GM12878 (cell line): ENCODE measurements around the gene RMI2.

Experiments used
- CHD2 ChIP-seq: IDR thresholded peaks from 2 replicates; pipeline ENCODE4 v1.6.1; 2011; ENCODE audit warnings: low read depth, low read length, improper control_type of control experiment, borderline replicate concordance
- CTCF ChIP-seq, 3 experiments: IDR thresholded peaks in 2 of 3; conservative IDR thresholded peaks in 1 of 3; 2 replicates each; pipeline ENCODE4 v1.5.1; 2011; ENCODE audit warnings: low read depth in 3 of 3, low read length in 3 of 3, mild to moderate bottlenecking in 3 of 3, control low read depth in 2 of 3, moderate library complexity in 2 of 3, inconsistent platforms in 1 of 3, mixed read lengths in 1 of 3; ENCODE audit not compliant: control insufficient read depth in 2 of 3, insufficient read depth in 1 of 3; ENCODE audit errors: extremely low read depth in 1 of 3
- EP300 ChIP-seq, 2 experiments: fragments of 150-350 bp in 1 of 2; IDR thresholded peaks; 2 replicates each; pipeline ENCODE4 v1.6.1; 2011 to 2012; ENCODE audit warnings: low read depth in 2 of 2, low read length in 2 of 2, borderline replicate concordance in 1 of 2, improper control_type of control experiment in 1 of 2, inconsistent platforms in 1 of 2; ENCODE audit not compliant: control insufficient read depth in 1 of 2
- GATAD2B ChIP-seq: fragments of 450-650 bp; conservative IDR thresholded peaks from 2 replicates; pipeline ENCODE4 v1.6.1; 2017; ENCODE audit warnings: low read depth, mild to moderate bottlenecking, moderate library complexity
- MAX ChIP-seq: IDR thresholded peaks from 2 replicates; pipeline ENCODE4 v1.6.1; 2012; ENCODE audit warnings: low read depth, low read length, improper control_type of control experiment
- MXI1 ChIP-seq: fragments of 150-350 bp; IDR thresholded peaks from 2 replicates; pipeline ENCODE4 v1.6.1; 2011; ENCODE audit warnings: low read depth, mild to moderate bottlenecking, inconsistent platforms, low read length, improper control_type of control experiment
- NFIC ChIP-seq: IDR thresholded peaks from 2 replicates; pipeline ENCODE4 v1.6.1; 2012; ENCODE audit warnings: low read depth, mild to moderate bottlenecking, inconsistent platforms, low read length, moderate library complexity
- POLR2A ChIP-seq: IDR thresholded peaks from 2 replicates; pipeline ENCODE4 v1.6.1; 2011; ENCODE audit warnings: low read depth, mild to moderate bottlenecking, low read length
- SP1 ChIP-seq: IDR thresholded peaks from one replicate; pipeline ENCODE4 v1.6.1; 2011; ENCODE audit warnings: low read depth, low read length
- ZBED1 ChIP-seq: IDR thresholded peaks from 2 replicates; pipeline ENCODE4 v1.6.1; 2016; ENCODE audit warnings: borderline replicate concordance
- ZNF274 ChIP-seq: IDR thresholded peaks from one replicate; pipeline ENCODE4 v1.8.0; 2011; ENCODE audit not compliant: insufficient read length, insufficient read depth
- TF ChIP-seq, protein P1 (sequence below): fragments of 450-650 bp; IDR thresholded peaks from 2 replicates; pipeline ENCODE4 v1.6.1; 2016; ENCODE audit warnings: mild to moderate bottlenecking

- TF ChIP-seq GATAD2B (no peak), ZBED1 (no peak), CTCF (IDR thresholded peaks at IDR 0.05 in 2 of 3, conservative IDR thresholded peaks at IDR 0.05 in 1 of 3; ENCODE audit: control insufficient read depth in 2 of 3, extremely low read depth in 1 of 3, insufficient read depth in 1 of 3, low read depth in 3 of 3, low read length in 3 of 3) (no peak), CHD2 (no peak), MAX (no peak), ZNF274 (no peak), NFIC (no peak), POLR2A (no peak), MXI1 (no peak), SP1 (no peak), EP300 (IDR thresholded peaks at IDR 0.05; ENCODE audit: borderline replicate concordance in 1 of 2, control insufficient read depth in 1 of 2, low read depth in 2 of 2, low read length in 2 of 2) (no peak)
- TF ChIP-seq, protein P1, sequence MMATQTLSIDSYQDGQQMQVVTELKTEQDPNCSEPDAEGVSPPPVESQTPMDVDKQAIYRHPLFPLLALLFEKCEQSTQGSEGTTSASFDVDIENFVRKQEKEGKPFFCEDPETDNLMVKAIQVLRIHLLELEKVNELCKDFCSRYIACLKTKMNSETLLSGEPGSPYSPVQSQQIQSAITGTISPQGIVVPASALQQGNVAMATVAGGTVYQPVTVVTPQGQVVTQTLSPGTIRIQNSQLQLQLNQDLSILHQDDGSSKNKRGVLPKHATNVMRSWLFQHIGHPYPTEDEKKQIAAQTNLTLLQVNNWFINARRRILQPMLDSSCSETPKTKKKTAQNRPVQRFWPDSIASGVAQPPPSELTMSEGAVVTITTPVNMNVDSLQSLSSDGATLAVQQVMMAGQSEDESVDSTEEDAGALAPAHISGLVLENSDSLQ = no peak
Measured at GRCh38 chr16:11296351-11296705, 48.9 kb upstream of the RMI2 start.
